AG04450 (cell line): ENCODE data around the gene SCNN1G. TPM values are rescaled to one million over a fixed set of nuclear protein-coding genes. Genes with fewer than 3 reads are reported as not detected.

Experiments used
- CTCF ChIA-PET: fragments of 300-600, 350-600 bp; formaldehyde crosslinking; extraction: SDS; loops from one replicate; lab custom pipeline; 2022; ENCODE audit warnings: antibody characterized with exemption, inconsistent platforms; lab: Charles Lee
- POLR2A ChIA-PET: fragments of 350-600 bp; formaldehyde crosslinking; extraction: SDS; loops from one replicate; lab custom pipeline; 2021; ENCODE audit warnings: antibody characterized with exemption, inconsistent platforms; lab: Yijun Ruan, JAX
- DNase-seq: peaks from one replicate; pipeline ENCODE4 v3.0.0-alpha.2; 2011; ENCODE audit warnings: low read depth, low spot score
- H3K27ac ChIP-seq: one replicate; pipeline ENCODE4 v1.5.1; 2012; ENCODE audit warnings: low read depth, low read length, control low read depth
- H3K27me3 ChIP-seq: one replicate; pipeline ENCODE4 v1.6.0; 2012; ENCODE audit warnings: low read length; ENCODE audit not compliant: control insufficient read depth, insufficient read depth
- H3K4me3 ChIP-seq: 2 replicates; pipeline ENCODE4 v1.5.1; 2011; ENCODE audit warnings: mild to moderate bottlenecking, low read depth, low read length, control low read depth
- H3K9me3 ChIP-seq: 2 replicates; pipeline ENCODE4 v1.5.1; 2012; ENCODE audit warnings: low read length; ENCODE audit not compliant: control insufficient read depth, insufficient read depth
- polyA plus RNA-seq: library from polyadenylated mRNA; depleted of rRNA; stranded (reverse); fragments of >200 nt; gene quantifications from 2 replicates; pipeline ENCODE4 v1.2.3, GENCODE V29; 2011
- TF ChIP-seq, protein P1 (sequence below): IDR thresholded peaks from 2 replicates; pipeline ENCODE4 v1.5.1; 2011; ENCODE audit warnings: low read depth, low read length, control low read depth, inconsistent platforms

Gene SCNN1G
- polyA plus RNA-seq, 1 experiment, result not detected

DNA sequence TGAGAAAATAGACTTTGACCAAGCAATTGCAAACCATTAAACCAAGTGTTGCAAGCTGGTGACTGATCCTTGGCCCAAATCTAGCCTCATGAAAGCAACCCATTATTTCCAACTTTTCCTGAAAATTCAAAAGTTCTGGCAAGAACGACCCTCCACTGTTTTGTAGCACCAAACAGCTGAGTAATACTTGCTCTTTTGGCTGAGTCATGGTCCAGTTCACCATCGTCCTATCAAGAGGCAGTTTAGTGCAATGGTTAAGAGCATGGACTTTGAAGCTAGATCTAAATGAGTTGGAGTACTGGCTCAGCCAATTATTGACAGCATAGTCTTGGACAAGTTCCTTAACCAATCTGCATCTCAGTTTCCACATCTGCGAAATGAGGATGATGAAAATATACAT is 31.3 kb downstream of the SCNN1G start:
- ChIA-PET POLR2A (no interaction called here), CTCF (no interaction called here)
- no peaks in the 10 kb centered on the region for H3K9me3 ChIP-seq

DNA sequence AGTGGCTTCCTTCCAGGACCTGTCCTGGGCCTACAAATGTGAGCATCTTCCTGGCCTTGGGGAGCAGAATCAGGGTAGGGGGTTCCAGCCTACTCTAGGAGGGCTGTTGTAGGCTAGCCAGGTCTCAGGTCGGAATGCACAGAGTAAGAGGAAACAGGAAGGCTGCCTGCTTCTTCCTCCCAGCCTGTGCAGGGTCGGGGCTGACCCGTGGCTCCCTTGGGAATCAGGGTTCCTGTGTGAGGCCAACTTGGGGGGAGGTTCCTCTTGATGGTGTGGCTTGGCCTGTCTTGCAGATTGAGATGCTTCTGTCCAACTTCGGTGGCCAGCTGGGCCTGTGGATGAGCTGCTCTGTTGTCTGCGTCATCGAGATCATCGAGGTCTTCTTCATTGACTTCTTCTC is 32.3 kb downstream of the SCNN1G start:
- Histone ChIP-seq H3K4me3 (no peak overlapping the region), H3K9me3 (no peaks in the 10 kb centered on the region), H3K27ac (no peak overlapping the region), H3K27me3 (no peaks in the 10 kb centered on the region)
- CTCF ChIA-PET, result no interaction called here
- DNase-seq, result no peak
- TF ChIP-seq, protein P1, sequence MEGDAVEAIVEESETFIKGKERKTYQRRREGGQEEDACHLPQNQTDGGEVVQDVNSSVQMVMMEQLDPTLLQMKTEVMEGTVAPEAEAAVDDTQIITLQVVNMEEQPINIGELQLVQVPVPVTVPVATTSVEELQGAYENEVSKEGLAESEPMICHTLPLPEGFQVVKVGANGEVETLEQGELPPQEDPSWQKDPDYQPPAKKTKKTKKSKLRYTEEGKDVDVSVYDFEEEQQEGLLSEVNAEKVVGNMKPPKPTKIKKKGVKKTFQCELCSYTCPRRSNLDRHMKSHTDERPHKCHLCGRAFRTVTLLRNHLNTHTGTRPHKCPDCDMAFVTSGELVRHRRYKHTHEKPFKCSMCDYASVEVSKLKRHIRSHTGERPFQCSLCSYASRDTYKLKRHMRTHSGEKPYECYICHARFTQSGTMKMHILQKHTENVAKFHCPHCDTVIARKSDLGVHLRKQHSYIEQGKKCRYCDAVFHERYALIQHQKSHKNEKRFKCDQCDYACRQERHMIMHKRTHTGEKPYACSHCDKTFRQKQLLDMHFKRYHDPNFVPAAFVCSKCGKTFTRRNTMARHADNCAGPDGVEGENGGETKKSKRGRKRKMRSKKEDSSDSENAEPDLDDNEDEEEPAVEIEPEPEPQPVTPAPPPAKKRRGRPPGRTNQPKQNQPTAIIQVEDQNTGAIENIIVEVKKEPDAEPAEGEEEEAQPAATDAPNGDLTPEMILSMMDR, result no peak
- POLR2A ChIA-PET, result no interaction called here

More for the DNA sequence above, 31.3 kb downstream of the SCNN1G start:
- Histone ChIP-seq H3K4me3 (no peak overlapping the region), H3K27ac (no peak overlapping the region), H3K27me3 (no peaks in the 10 kb centered on the region)
- TF ChIP-seq, protein P1, result no peak
- DNase-seq, result no peak

DNA sequence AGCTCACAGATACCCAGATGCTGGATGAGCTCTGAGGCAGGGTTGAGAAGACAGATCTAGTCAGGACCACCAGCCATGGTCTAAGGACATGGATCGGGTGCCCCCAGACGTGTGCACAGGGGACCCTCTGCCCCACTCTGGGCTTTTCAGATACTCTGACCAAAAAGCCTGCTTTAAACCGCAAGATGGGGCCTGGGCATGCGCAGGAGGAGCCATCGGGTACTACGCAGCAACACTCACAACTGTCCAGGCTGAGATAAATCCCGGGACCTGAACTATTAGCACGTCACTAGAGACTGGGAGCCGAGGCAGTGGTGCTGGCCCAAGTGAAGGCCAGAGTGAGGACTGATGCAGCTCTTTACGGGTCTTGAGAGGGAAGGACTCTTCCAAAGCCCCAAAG is 32.9 kb downstream of the SCNN1G start:
- H3K9me3 ChIP-seq, result no peaks in the 10 kb centered on the region
- ChIA-PET CTCF (no interaction called here), POLR2A (no interaction called here)
- no peaks in the 10 kb centered on the region for H3K27me3 ChIP-seq
- no peak overlapping the region for H3K27ac ChIP-seq
- TF ChIP-seq, protein P1, result no peak
- H3K4me3 ChIP-seq, result no peak overlapping the region
- no peak for DNase-seq

DNA sequence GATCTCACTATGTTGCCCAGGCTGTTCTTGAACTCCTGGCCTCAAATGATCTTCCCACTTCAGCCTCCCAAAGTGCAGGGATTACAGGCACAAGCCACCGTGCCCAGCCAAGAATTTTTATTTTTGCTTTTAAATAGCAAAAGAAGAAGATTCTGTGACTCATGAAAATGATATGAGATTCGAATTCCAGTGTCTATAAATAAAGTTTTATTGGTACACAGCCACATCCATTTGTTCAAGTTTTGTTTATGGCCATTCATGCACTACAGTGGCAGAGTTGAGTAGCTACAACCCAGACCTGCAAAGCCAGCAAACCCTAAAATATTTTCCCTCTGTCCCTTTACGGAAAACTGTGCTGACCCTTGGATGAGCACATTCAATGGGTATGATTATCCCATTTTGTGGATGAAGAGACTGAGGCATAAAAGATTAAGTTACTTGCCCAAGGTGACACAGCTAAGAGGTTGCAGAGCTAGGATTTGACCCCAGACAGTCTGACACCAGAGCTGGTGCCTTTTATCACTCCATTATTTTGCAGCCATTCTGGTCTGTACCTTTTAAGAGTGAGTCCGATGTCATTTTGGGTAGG is 34.2 kb downstream of the SCNN1G start:
- TF ChIP-seq, protein P1, result no peak
- ChIA-PET POLR2A (no interaction called here), CTCF (no interaction called here)
- Histone ChIP-seq H3K9me3 (no peaks in the 10 kb centered on the region), H3K27me3 (no peaks in the 10 kb centered on the region), H3K4me3 (no peak overlapping the region), H3K27ac (no peak overlapping the region)
- DNase-seq, result no peak

DNA sequence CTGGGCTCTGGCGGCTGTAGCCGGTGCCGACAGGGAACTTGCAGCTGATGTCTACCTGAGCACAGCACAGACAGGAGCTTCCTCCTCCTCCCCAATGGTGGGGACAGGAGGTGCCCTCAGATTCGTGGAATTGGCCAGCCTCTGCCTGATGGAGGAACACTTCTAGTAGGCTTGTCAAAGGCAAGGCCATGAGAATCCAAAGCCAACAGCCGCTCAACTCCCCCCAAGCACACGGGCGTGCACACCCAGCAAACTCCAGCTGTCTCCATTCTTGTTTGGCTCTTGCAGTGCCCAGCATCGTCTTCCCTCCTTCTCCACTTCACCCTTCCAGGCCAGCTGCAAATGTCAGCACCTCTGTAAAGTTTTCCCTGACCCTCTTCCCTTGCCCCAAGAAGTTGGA is 35.1 kb downstream of the SCNN1G start:
- no peak overlapping the region for H3K4me3 ChIP-seq
- POLR2A ChIA-PET, result no interaction called here
- CTCF ChIA-PET, result no interaction called here

More for the DNA sequence above, 35.1 kb downstream of the SCNN1G start:
- Histone ChIP-seq H3K27me3 (no peaks in the 10 kb centered on the region), H3K9me3 (no peaks in the 10 kb centered on the region), H3K27ac (no peak overlapping the region)
- TF ChIP-seq, protein P1, result no peak
- DNase-seq, result no peak
